Parathyroid adenoma (tissue), 2 donors: ENCODE data around the gene RBMS1.
A peak's percentile ranks its signal among the peaks of the same experiment; 100 is the strongest.

Source experiments
- H2AFZ ChIP-seq: fragments of 300-600 bp; sonication (generic); one replicate; pipeline ENCODE4 v1.7.0; 2017; ENCODE audit warnings: antibody characterized with exemption, mild to moderate bottlenecking
- H3K27ac ChIP-seq: fragments of 300-600 bp; sonication (generic); one replicate; pipeline ENCODE4 v1.7.0; 2017
- H3K27me3 ChIP-seq: fragments of 300-600 bp; sonication (generic); one replicate; pipeline ENCODE4 v1.7.0; 2017; ENCODE audit warnings: low read length; ENCODE audit not compliant: control insufficient read depth, insufficient read depth
- H3K36me3 ChIP-seq: fragments of 300-600 bp; sonication (generic); one replicate; pipeline ENCODE4 v1.7.0; 2017; ENCODE audit warnings: low read length; ENCODE audit not compliant: control insufficient read depth, insufficient read depth
- H3K4me1 ChIP-seq: fragments of 300-600 bp; sonication (generic); one replicate; pipeline ENCODE4 v1.7.0; 2017; ENCODE audit warnings: control low read depth
- H3K4me2 ChIP-seq: fragments of 300-600 bp; sonication (generic); one replicate; pipeline ENCODE4 v1.7.0; 2017; ENCODE audit warnings: low read length
- H3K4me3 ChIP-seq: fragments of 300-600 bp; sonication (generic); one replicate; pipeline ENCODE4 v1.7.0; 2017; ENCODE audit warnings: low read depth, low read length
- H3K79me2 ChIP-seq: fragments of 300-600 bp; sonication (generic); one replicate; pipeline ENCODE4 v1.7.0; 2017; ENCODE audit warnings: control low read depth
- H3K9ac ChIP-seq: fragments of 300-600 bp; sonication (generic); one replicate; pipeline ENCODE4 v1.7.0; 2017; ENCODE audit warnings: mild to moderate bottlenecking
- H3K9me3 ChIP-seq: fragments of 300-600 bp; sonication (generic); one replicate; pipeline ENCODE4 v1.7.0; 2017; ENCODE audit warnings: low read length; ENCODE audit not compliant: control insufficient read depth
- CTCF ChIP-seq: fragments of 300-600 bp; sonication (generic); IDR thresholded peaks from one replicate; pipeline ENCODE4 v1.7.0; 2017; ENCODE audit warnings: antibody characterized with exemption, mild to moderate bottlenecking
- donor health status: primary hyperparathyroidism.

Gene RBMS1

GRCh38 chr2:160324917-160325316, 168.7 kb downstream of the RBMS1 start:
- Histone ChIP-seq H2AFZ (no peak overlapping the region), H3K27ac (no peak overlapping the region), H3K4me1 (peaks cover 41% of the 10 kb centered on the region), H3K9ac (no peak overlapping the region), H3K4me2 (no peak overlapping the region), H3K4me3 (no peak overlapping the region), H3K79me2 (peaks cover 63% of the 10 kb centered on the region), H3K9me3 (no peaks in the 10 kb centered on the region), H3K27me3 (no peaks in the 10 kb centered on the region), H3K36me3 (no peaks in the 10 kb centered on the region)
- TF ChIP-seq CTCF: no peak

GRCh38 chr2:160324161-160324800, 169.3 kb downstream of the RBMS1 start:
- H2AFZ ChIP-seq: no peak overlapping the region
- TF ChIP-seq CTCF: peak; percentile 71
- no peak overlapping the region for H3K9ac ChIP-seq
- H3K27me3 ChIP-seq: no peaks in the 10 kb centered on the region
- H3K27ac ChIP-seq: no peak overlapping the region
- peaks cover 38% of the 10 kb centered on the region for H3K4me1 ChIP-seq
- H3K4me2 ChIP-seq: no peak overlapping the region
- no peaks in the 10 kb centered on the region for H3K9me3 ChIP-seq
- H3K36me3 ChIP-seq: no peaks in the 10 kb centered on the region
- no peak overlapping the region for H3K4me3 ChIP-seq
- peaks cover 63% of the 10 kb centered on the region for H3K79me2 ChIP-seq

GRCh38 chr2:160322320-160322719, 171.3 kb downstream of the RBMS1 start:
- Histone ChIP-seq H3K36me3 (no peaks in the 10 kb centered on the region), H3K4me2 (no peak overlapping the region), H3K4me1 (peaks cover 38% of the 10 kb centered on the region), H2AFZ (no peak overlapping the region), H3K9me3 (no peaks in the 10 kb centered on the region), H3K27me3 (no peaks in the 10 kb centered on the region), H3K79me2 (peaks cover 64% of the 10 kb centered on the region), H3K27ac (no peak overlapping the region), H3K9ac (no peak overlapping the region), H3K4me3 (no peak overlapping the region)
- TF ChIP-seq CTCF: no peak

- H3K4me1 ChIP-seq: peaks cover 33% of the 10 kb centered on the region
- H2AFZ ChIP-seq: no peak overlapping the region
- H3K9ac ChIP-seq: no peak overlapping the region
- no peak overlapping the region for H3K27ac ChIP-seq
- no peak for TF ChIP-seq CTCF
- H3K4me2 ChIP-seq: no peak overlapping the region
- no peak overlapping the region for H3K4me3 ChIP-seq
- peaks cover 74% of the 10 kb centered on the region for H3K79me2 ChIP-seq
- H3K36me3 ChIP-seq: no peaks in the 10 kb centered on the region
- H3K9me3 ChIP-seq: no peaks in the 10 kb centered on the region
- no peaks in the 10 kb centered on the region for H3K27me3 ChIP-seq
These were observed 172.6 kb downstream of the RBMS1 start for GRCh38 chr2:160321006-160321405.

- Histone ChIP-seq H3K79me2 (peaks cover 77% of the 10 kb centered on the region), H3K9me3 (no peaks in the 10 kb centered on the region), H3K4me2 (no peak overlapping the region), H3K9ac (no peak overlapping the region), H3K27ac (no peak overlapping the region), H3K4me3 (no peak overlapping the region), H2AFZ (no peak overlapping the region), H3K4me1 (peaks cover 33% of the 10 kb centered on the region), H3K27me3 (no peaks in the 10 kb centered on the region), H3K36me3 (no peaks in the 10 kb centered on the region)
- TF ChIP-seq CTCF: no peak
These were observed 173.9 kb downstream of the RBMS1 start for GRCh38 chr2:160319700-160320099.
